ENCODE measurements around the gene BAD. TPM values are rescaled to one million over a fixed set of nuclear protein-coding genes. Genes with fewer than 3 reads are reported as not detected.
A peak's percentile ranks its signal among the peaks of the same experiment; 100 is the strongest.

The BAD gene
- total and polyA plus RNA-seq, 10 of the 15 experiments (the other 5 are each of a cell fraction or from before 2014, with no cell fraction given): 1.5 to 67.2 (median 39.6) TPM

DNA sequence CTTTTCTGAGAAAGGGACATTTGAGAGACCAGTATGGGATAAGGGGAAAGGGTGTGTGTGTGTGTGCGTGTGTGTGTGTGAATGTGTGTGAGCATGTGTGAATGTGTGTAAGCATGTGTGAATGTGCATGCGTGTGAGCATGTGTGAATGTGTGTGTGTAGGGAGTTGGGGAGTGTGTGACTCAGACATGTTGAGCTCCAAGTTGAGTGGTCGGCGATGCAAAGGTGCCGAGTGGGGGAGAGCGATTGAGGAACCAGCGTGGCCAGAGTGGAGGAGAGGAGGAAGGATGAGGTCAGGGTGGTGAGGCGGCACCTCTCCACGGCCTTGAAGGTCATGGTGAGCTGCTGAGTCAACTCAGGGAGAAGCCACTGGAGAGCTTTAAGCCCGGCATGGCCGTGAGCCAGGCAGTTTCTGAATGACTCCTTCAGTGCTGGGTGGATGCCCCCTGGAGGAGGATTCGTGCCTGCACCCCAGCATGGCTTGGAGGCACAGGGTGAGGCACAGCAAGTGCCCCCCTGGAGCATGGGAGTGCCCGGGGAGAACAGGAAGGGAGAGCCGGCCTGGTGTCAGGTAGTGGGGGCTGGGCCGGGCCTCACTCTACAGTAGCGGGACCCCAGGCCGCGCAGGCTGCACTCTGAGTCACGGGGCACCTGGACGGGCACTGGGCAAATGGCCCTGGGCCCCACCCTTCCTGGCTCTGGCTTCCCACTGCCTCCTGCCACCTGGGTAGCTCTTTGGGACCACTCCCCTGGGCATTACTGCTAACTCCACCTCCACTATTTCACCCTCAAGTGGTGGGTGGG, 47.3 kb upstream of the BAD start (continued):
- TF ChIP-seq STAT3 (IDR thresholded peaks at IDR 0.05; ENCODE audit: low read depth, low read length) (no peak), IRF4 (IDR thresholded peaks at IDR 0.05; ENCODE audit: low read depth, low read length) (peak; percentile 91), CHD1 (IDR thresholded peaks at IDR 0.05; ENCODE audit: low read depth, low read length) (no peak), RELB (IDR thresholded peaks at IDR 0.05; ENCODE audit: low read depth) (peak; percentile 69), CTCF (IDR thresholded peaks at IDR 0.05 in 2 of 3, conservative IDR thresholded peaks at IDR 0.05 in 1 of 3; ENCODE audit: control insufficient read depth in 2 of 3, extremely low read depth in 1 of 3, insufficient read depth in 1 of 3, low read depth in 3 of 3, low read length in 3 of 3) (peak; percentile 78 to 86 (median 82)), HDGF (IDR thresholded peaks at IDR 0.05) (peak; percentile 100)
- TF ChIP-seq, protein P1, sequence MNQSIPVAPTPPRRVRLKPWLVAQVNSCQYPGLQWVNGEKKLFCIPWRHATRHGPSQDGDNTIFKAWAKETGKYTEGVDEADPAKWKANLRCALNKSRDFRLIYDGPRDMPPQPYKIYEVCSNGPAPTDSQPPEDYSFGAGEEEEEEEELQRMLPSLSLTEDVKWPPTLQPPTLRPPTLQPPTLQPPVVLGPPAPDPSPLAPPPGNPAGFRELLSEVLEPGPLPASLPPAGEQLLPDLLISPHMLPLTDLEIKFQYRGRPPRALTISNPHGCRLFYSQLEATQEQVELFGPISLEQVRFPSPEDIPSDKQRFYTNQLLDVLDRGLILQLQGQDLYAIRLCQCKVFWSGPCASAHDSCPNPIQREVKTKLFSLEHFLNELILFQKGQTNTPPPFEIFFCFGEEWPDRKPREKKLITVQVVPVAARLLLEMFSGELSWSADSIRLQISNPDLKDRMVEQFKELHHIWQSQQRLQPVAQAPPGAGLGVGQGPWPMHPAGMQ (IDR thresholded peaks at IDR 0.05; ENCODE audit: borderline replicate concordance): no peak
- TF ChIP-seq, protein P2, sequence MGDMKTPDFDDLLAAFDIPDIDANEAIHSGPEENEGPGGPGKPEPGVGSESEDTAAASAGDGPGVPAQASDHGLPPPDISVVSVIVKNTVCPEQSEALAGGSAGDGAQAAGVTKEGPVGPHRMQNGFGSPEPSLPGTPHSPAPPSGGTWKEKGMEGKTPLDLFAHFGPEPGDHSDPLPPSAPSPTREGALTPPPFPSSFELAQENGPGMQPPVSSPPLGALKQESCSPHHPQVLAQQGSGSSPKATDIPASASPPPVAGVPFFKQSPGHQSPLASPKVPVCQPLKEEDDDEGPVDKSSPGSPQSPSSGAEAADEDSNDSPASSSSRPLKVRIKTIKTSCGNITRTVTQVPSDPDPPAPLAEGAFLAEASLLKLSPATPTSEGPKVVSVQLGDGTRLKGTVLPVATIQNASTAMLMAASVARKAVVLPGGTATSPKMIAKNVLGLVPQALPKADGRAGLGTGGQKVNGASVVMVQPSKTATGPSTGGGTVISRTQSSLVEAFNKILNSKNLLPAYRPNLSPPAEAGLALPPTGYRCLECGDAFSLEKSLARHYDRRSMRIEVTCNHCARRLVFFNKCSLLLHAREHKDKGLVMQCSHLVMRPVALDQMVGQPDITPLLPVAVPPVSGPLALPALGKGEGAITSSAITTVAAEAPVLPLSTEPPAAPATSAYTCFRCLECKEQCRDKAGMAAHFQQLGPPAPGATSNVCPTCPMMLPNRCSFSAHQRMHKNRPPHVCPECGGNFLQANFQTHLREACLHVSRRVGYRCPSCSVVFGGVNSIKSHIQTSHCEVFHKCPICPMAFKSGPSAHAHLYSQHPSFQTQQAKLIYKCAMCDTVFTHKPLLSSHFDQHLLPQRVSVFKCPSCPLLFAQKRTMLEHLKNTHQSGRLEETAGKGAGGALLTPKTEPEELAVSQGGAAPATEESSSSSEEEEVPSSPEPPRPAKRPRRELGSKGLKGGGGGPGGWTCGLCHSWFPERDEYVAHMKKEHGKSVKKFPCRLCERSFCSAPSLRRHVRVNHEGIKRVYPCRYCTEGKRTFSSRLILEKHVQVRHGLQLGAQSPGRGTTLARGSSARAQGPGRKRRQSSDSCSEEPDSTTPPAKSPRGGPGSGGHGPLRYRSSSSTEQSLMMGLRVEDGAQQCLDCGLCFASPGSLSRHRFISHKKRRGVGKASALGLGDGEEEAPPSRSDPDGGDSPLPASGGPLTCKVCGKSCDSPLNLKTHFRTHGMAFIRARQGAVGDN (IDR thresholded peaks at IDR 0.05): peak; percentile 72
